Posterior vena cava (tissue), 2 donors: ENCODE results near the gene TMEM9B. TPM values are rescaled to one million over a fixed set of nuclear protein-coding genes. Genes with fewer than 3 reads are reported as not detected.

Source experiments
- DNase-seq: peaks from one replicate; pipeline ENCODE4 v3.0.0-alpha.2; 2020; ENCODE audit warnings: low spot score
- intact Hi-C, 2 donors: fragments of 100-400 bp; cut with DNase I; formaldehyde crosslinking; loops; one replicate each; pipeline versions ENCODE4 v1.14.1 to v1.14.2; 2022 to 2023
- total RNA-seq, 2 donors: library from RNA; stranded (reverse); fragmentation: NEBNext Ultra II Directional; extraction: Animal tissue kit (Norgen Biotek cat#: 25700); gene quantifications; one replicate each; pipeline ENCODE4 v1.2.1, GENCODE V29; 2021
- donor health status: DM: yes; HTN: yes; CAD: no.
- donor health status: DM: yes; HTN: yes; CAD: no.

Gene TMEM9B
- total RNA-seq, 2 donors from 2014 or later: 20.6 to 26.1 TPM

DNA sequence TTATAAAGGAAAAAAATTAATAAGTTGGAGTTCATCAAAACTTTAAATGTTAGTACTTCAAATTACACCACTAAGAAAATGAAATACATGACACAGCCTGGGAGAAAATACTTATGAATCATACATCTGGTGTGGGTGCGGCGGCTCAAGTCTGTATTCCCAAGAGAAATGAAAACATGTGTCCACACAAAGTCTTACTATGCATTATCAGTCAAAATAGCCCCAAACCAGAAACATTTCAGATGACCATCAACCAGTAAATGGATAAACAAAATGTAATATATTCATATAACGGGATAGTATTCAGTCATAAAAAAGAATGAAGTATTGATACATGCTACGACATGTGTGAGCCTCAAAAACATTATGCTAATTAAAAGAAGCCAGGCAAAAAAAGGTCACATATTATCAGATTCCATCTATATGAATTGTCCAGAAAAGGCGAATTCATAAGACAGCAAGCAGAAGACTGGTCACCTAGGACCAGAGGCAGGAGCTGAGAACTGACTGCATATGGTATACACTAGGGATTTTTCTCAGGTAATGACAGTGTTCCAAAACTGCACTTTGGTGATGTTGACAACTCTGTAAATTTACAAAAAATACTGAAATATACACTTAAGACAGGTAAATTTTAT is 58.6 kb downstream of the TMEM9B start:
- intact Hi-C loops: no loop called here
- no peak for DNase-seq

DNA sequence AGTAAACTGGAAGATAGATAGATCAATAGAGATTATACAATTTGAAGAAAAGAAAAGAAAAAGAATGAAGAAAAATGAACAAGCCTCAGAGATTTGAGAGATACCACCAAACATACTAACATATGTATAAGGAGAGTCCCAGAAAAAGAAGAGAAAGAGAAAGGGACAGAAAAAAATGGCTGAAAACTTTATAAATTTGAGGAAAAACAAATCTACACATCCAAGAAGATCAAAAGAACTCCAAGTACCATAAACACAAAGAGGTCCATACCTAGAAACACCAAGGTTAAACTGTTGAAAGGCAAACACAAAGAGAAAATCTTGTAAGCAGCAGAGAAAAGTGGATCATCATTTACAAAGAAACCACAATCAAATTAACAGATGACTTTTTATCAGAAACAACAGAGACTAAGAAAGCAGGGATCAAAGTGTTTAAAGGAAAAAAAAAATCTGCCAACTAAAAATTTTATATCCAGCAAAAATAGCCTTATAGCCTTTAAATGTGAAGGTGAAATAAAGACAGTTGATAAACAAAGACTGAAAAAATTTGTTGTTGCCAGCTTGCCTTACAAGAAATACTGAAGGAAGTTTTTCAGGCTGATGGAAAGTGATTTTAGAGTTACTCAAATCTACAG is 65.0 kb downstream of the TMEM9B start:
- no peak for DNase-seq
- intact Hi-C loops: no loop called here

Other genes with a start within 250 kb of the TMEM9B start
- 10 to 100 TPM; 15.4 to 19.1 TPM for gene AKIP1, start 53.3 kb downstream of the TMEM9B start, total RNA-seq
- gene C11orf16, start 31.5 kb downstream of the TMEM9B start, total RNA-seq: not detected
- gene ASCL3, start 21.4 kb downstream of the TMEM9B start, total RNA-seq: not detected
- gene NRIP3, start 39.6 kb upstream of the TMEM9B start, total RNA-seq: 1 to 10 TPM; 3.1 to 6.0 TPM
- 1 to 10 TPM; 2.5 to 7.4 TPM for gene SCUBE2, start 127.2 kb upstream of the TMEM9B start, total RNA-seq